ENCODE measurements around the gene SLC27A4. TPM values are rescaled to one million over a fixed set of nuclear protein-coding genes. Genes with fewer than 3 reads are reported as not detected.

The SLC27A4 gene
- total RNA-seq, 4 donors from 2014 or later: 10.9 to 30.4 (median 26.1) TPM

- Histone ChIP-seq H3K4me3 (peak overlapping the region; percentile 75 to 97 (median 94)), H3K4me1 (peaks cover 16 to 35% of the 10 kb centered on the region in 2 donors), H3K27ac (peak overlapping the region; percentile 83 to 95 (median 92)), H3K36me3 (peaks cover 0 to 52% of the 10 kb centered on the region in 2 donors), H3K9me3 (no peaks in the 10 kb centered on the region), H3K27me3 (no peaks in the 10 kb centered on the region)
- no peak for ATAC-seq
- TF ChIP-seq, protein P1, sequence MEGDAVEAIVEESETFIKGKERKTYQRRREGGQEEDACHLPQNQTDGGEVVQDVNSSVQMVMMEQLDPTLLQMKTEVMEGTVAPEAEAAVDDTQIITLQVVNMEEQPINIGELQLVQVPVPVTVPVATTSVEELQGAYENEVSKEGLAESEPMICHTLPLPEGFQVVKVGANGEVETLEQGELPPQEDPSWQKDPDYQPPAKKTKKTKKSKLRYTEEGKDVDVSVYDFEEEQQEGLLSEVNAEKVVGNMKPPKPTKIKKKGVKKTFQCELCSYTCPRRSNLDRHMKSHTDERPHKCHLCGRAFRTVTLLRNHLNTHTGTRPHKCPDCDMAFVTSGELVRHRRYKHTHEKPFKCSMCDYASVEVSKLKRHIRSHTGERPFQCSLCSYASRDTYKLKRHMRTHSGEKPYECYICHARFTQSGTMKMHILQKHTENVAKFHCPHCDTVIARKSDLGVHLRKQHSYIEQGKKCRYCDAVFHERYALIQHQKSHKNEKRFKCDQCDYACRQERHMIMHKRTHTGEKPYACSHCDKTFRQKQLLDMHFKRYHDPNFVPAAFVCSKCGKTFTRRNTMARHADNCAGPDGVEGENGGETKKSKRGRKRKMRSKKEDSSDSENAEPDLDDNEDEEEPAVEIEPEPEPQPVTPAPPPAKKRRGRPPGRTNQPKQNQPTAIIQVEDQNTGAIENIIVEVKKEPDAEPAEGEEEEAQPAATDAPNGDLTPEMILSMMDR (IDR thresholded peaks at IDR 0.05 in 4 of 5, conservative IDR thresholded peaks at IDR 0.05 in 1 of 5): no peak
- TF ChIP-seq POLR2A (IDR thresholded peaks at IDR 0.05): no peak
- intact Hi-C loops (cut with DNase I; ENCODE audit: low total_unique reads): loop anchor here (2.0 kb wide), 3 partner anchors 46 to 134 kb away; partner anchors contain the start of genes GOLGA2, ODF2, SWI5 and URM1
- in situ Hi-C loops (cut with MboI; ENCODE audit: low sequenced_read_pairs in 4 of 4): no loop called here
- no peak for DNase-seq
Observed at GRCh38 chr9:128323212-128323730, 17.1 kb upstream of the SLC27A4 start.

GRCh38 chr9:128323791-128324190, 16.5 kb upstream of the SLC27A4 start:
- intact Hi-C loops (cut with DNase I; ENCODE audit: low total_unique reads): loop anchor here (2.0 kb wide), 3 partner anchors 47 to 133 kb away; partner anchors contain the start of genes GOLGA2, ODF2, SWI5 and URM1

GRCh38 chr9:128324401-128324800, 15.9 kb upstream of the SLC27A4 start:
- Histone ChIP-seq H3K27me3 (no peaks in the 10 kb centered on the region), H3K36me3 (peaks cover 0 to 45% of the 10 kb centered on the region in 2 donors), H3K4me3 (no peak overlapping the region), H3K27ac (no peak overlapping the region), H3K4me1 (peaks cover 16 to 35% of the 10 kb centered on the region in 2 donors), H3K9me3 (no peaks in the 10 kb centered on the region)
- DNase-seq: no peak
- no peak for ATAC-seq
- TF ChIP-seq, protein P1 (IDR thresholded peaks at IDR 0.05 in 4 of 5, conservative IDR thresholded peaks at IDR 0.05 in 1 of 5): no peak
- no peak for TF ChIP-seq POLR2A (IDR thresholded peaks at IDR 0.05)
- intact Hi-C loops (cut with DNase I; ENCODE audit: low total_unique reads) (no loop called here), in situ Hi-C loops (cut with MboI; ENCODE audit: low sequenced_read_pairs in 4 of 4) (no loop called here)

More at GRCh38 chr9:128323791-128324190, 16.5 kb upstream of the SLC27A4 start:
- ATAC-seq: no peak
- TF ChIP-seq POLR2A (IDR thresholded peaks at IDR 0.05): no peak
- TF ChIP-seq, protein P1 (IDR thresholded peaks at IDR 0.05 in 4 of 5, conservative IDR thresholded peaks at IDR 0.05 in 1 of 5): no peak
- Histone ChIP-seq H3K27me3 (no peaks in the 10 kb centered on the region), H3K27ac (no peak overlapping the region), H3K4me3 (peak overlapping the region; percentile 75 to 97 (median 94)), H3K36me3 (peaks cover 0 to 46% of the 10 kb centered on the region in 2 donors), H3K9me3 (no peaks in the 10 kb centered on the region), H3K4me1 (peaks cover 16 to 35% of the 10 kb centered on the region in 2 donors)
- no peak for DNase-seq
- in situ Hi-C loops (cut with MboI; ENCODE audit: low sequenced_read_pairs in 4 of 4): no loop called here

- in situ Hi-C loops (cut with MboI; ENCODE audit: low sequenced_read_pairs in 4 of 4): loop anchor here in 1 of 4 donors (25.0 kb wide), 1 partner anchor 138 kb away; the partner anchor contains the start of gene CIZ1
- DNase-seq (no peak), ATAC-seq (no peak)
- Histone ChIP-seq H3K27me3 (no peaks in the 10 kb centered on the region), H3K27ac (no peak overlapping the region), H3K4me3 (no peak overlapping the region), H3K36me3 (peaks cover 0 to 36% of the 10 kb centered on the region in 2 donors), H3K4me1 (peaks cover 16 to 35% of the 10 kb centered on the region in 2 donors), H3K9me3 (no peaks in the 10 kb centered on the region)
- TF ChIP-seq, protein P1 (IDR thresholded peaks at IDR 0.05 in 4 of 5, conservative IDR thresholded peaks at IDR 0.05 in 1 of 5): no peak
- TF ChIP-seq POLR2A (IDR thresholded peaks at IDR 0.05): no peak
- intact Hi-C loops (cut with DNase I; ENCODE audit: low total_unique reads): no loop called here
Observed at GRCh38 chr9:128325629-128326028, 14.7 kb upstream of the SLC27A4 start.

Data from gastrocnemius medialis (tissue), 4 donors.